GM23248 (cell line): ENCODE data around the gene MYO1D. TPM values are rescaled to one million over a fixed set of nuclear protein-coding genes. Genes with fewer than 3 reads are reported as not detected.

Experiments used
- DNase-seq: peaks from one replicate; pipeline ENCODE4 v3.0.0-alpha.2; 2015
- H2AFZ ChIP-seq: fragments of 200-600 bp; sonication (generic); 2 replicates; pipeline ENCODE4 v1.6.1; 2016; ENCODE audit warnings: antibody characterized with exemption
- H3F3A ChIP-seq: fragments of 200-600 bp; sonication (generic); 2 replicates; pipeline ENCODE4 v1.6.1; 2016; ENCODE audit warnings: mild to moderate bottlenecking, antibody characterized with exemption, mixed run types; ENCODE audit not compliant: insufficient read depth
- H3K27ac ChIP-seq: fragments of 200-600 bp; sonication (generic); 2 replicates; pipeline ENCODE4 v1.5.1; 2016; ENCODE audit warnings: mild to moderate bottlenecking
- H3K27me3 ChIP-seq: fragments of 200-600 bp; sonication (generic); replicated peaks from 2 replicates; pipeline ENCODE4 v1.6.1; 2016; ENCODE audit warnings: mild to moderate bottlenecking; ENCODE audit not compliant: insufficient read depth
- H3K36me3 ChIP-seq: fragments of 200-600 bp; sonication (generic); 2 replicates; pipeline ENCODE4 v1.6.1; 2016; ENCODE audit warnings: low read depth, mild to moderate bottlenecking
- H3K4me1 ChIP-seq: fragments of 200-600 bp; sonication (generic); 2 replicates; pipeline ENCODE4 v1.6.1; 2016; ENCODE audit warnings: mild to moderate bottlenecking; ENCODE audit not compliant: insufficient read depth
- H3K4me2 ChIP-seq: fragments of 200-600 bp; sonication (generic); one replicate; pipeline ENCODE4 v1.6.1; 2016; ENCODE audit warnings: mild to moderate bottlenecking; ENCODE audit not compliant: unreplicated experiment
- H3K4me3 ChIP-seq: fragments of 200-600 bp; sonication (generic); 2 replicates; pipeline ENCODE4 v1.5.1; 2016; ENCODE audit warnings: mild to moderate bottlenecking
- H3K79me2 ChIP-seq: fragments of 200-600 bp; sonication (generic); 2 replicates; pipeline ENCODE4 v1.6.1; 2016; ENCODE audit warnings: mild to moderate bottlenecking; ENCODE audit not compliant: insufficient read depth
- H3K9ac ChIP-seq: fragments of 200-600 bp; sonication (generic); 2 replicates; pipeline ENCODE4 v1.6.1; 2016; ENCODE audit warnings: mild to moderate bottlenecking
- H3K9me2 ChIP-seq: fragments of 200-600 bp; sonication (generic); 2 replicates; pipeline ENCODE4 v1.6.1; 2016; ENCODE audit warnings: mixed run types, mild to moderate bottlenecking, moderate library complexity; ENCODE audit not compliant: insufficient read depth
- H3K9me3 ChIP-seq: fragments of 200-600 bp; sonication (generic); one replicate; pipeline ENCODE4 v1.6.1; 2017; ENCODE audit warnings: low read depth
- H4K20me1 ChIP-seq: fragments of 200-600 bp; sonication (generic); 2 replicates; pipeline ENCODE4 v1.6.0; 2016; ENCODE audit not compliant: insufficient read depth
- EZH2 ChIP-seq: fragments of 200-600 bp; sonication (generic); IDR thresholded peaks from 2 replicates; pipeline ENCODE4 v1.6.1; 2018; ENCODE audit warnings: antibody characterized with exemption, mild to moderate bottlenecking; ENCODE audit not compliant: insufficient read depth, poor library complexity, severe bottlenecking
- EZH2phosphoT487 ChIP-seq: fragments of 200-600 bp; sonication (generic); IDR thresholded peaks from 2 replicates; pipeline ENCODE4 v1.6.1; 2018; ENCODE audit warnings: antibody characterized with exemption, moderate library complexity, mild to moderate bottlenecking, low read depth; ENCODE audit not compliant: insufficient read depth
- WGBS, 2 experiments: methylation state at CpG; one replicate each; pipeline ENCODE4 v1.1.6; 2015 to 2017; ENCODE audit warnings: low lambda C conversion rate in 2 of 2, low coverage in 1 of 2; ENCODE audit errors: missing lambda C conversion rate in 2 of 2; 5-methylcytosine and 5-hydroxymethylcytosine counted together
- in situ Hi-C: fragments of 300-500 bp; cut with MboI; formaldehyde crosslinking; loops from 2 replicates; pipeline ENCODE4 v1.15.0; 2020
- polyA plus RNA-seq: library from polyadenylated mRNA; unstranded; fragments of >200 nt; fragmentation: Nextera tagmentation; extraction: Ambion mirVana; gene quantifications from 2 replicates; pipeline ENCODE4 v1.2.1, GENCODE V29; 2016
- total RNA-seq: library from RNA; depleted of rRNA; stranded (reverse); fragments of >200 nt; shearing (Covaris generic); gene quantifications from 2 replicates; pipeline ENCODE4 v1.2.3, GENCODE V29; 2014

The MYO1D gene
- total and polyA plus RNA-seq, 2 experiments from 2014 or later, result 54.1 to 99.5 TPM

DNA sequence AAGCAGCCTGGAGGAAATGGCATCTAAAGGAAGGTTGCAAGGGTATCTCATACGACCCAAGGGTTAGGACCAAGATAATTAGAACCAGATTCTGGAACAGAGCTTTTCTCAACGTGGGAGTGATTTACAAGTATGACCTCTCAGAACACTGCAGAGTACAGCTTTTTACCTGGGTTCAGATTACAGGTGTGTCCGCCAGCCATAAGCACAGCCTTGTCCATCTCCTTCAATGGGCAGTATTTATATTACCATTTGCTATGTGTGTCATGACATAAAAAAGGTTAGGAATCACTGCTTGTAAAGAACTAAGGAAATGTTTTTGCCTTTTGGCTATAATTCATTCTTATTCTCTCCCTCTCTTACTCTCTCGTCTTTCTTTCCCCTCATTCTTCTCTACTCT lies 36.7 kb downstream of the MYO1D start:
- in situ Hi-C loops, result no loop called here
- Histone ChIP-seq H3K27ac (no peak overlapping the region), H3K9ac (no peak overlapping the region), H3K4me3 (no peak overlapping the region), H3K9me2 (no peaks in the 10 kb centered on the region), H3K4me2 (no peak overlapping the region), H3K4me1 (no peaks in the 10 kb centered on the region), H2AFZ (no peak overlapping the region), H3K9me3 (no peaks in the 10 kb centered on the region), H4K20me1 (0 out of 2 replicates have a peak, but pooled peaks cover 8% of the 10 kb centered on the region), H3F3A (no peaks in the 10 kb centered on the region), H3K79me2 (peaks cover 89% of the 10 kb centered on the region), H3K27me3 (no peaks in the 10 kb centered on the region), H3K36me3 (no peaks in the 10 kb centered on the region)
- TF ChIP-seq EZH2 (no peak), EZH2phosphoT487 (no peak)
- WGBS, 2 experiments, result 58 to 62% methylated on average over 4 of the region's 4 CpGs
- DNase-seq, result no peak

DNA sequence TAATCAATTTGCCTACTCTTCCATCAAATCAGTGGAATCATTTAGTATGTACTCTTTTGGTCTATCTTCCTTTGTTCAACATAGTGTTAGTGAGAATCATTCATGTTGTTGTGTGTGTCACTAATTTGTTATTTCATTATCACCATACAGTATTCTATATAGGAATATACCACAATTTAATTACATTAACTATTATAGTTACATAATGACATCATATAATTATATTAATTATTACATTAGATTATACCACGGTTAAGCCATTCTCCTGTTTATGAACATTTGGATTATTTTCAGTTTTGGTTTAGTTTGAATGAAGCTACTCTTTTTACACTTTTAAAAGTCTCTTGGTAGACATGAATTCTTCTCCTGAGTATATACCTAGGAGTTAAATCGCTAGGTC lies 40.4 kb downstream of the MYO1D start:
- in situ Hi-C loops, result no loop called here
- H3K27me3 ChIP-seq, result no peaks in the 10 kb centered on the region
- no peak overlapping the region for H3K4me2 ChIP-seq
- no peak overlapping the region for H3K27ac ChIP-seq
- 0 out of 2 replicates have a peak, but pooled peaks cover 5% of the 10 kb centered on the region for H4K20me1 ChIP-seq
- H3K9me2 ChIP-seq, result no peaks in the 10 kb centered on the region
- H3K79me2 ChIP-seq, result peaks cover 97% of the 10 kb centered on the region
- no peak overlapping the region for H2AFZ ChIP-seq
- no peaks in the 10 kb centered on the region for H3K9me3 ChIP-seq
- no peak for TF ChIP-seq EZH2
- no peak for TF ChIP-seq EZH2phosphoT487
- H3K4me1 ChIP-seq, result no peaks in the 10 kb centered on the region
- H3F3A ChIP-seq, result no peaks in the 10 kb centered on the region
- DNase-seq, result no peak
- WGBS, 2 experiments, result 98 to 99% methylated on average over 2 of the region's 2 CpGs
- no peak overlapping the region for H3K9ac ChIP-seq
- no peak overlapping the region for H3K4me3 ChIP-seq
- no peaks in the 10 kb centered on the region for H3K36me3 ChIP-seq

DNA sequence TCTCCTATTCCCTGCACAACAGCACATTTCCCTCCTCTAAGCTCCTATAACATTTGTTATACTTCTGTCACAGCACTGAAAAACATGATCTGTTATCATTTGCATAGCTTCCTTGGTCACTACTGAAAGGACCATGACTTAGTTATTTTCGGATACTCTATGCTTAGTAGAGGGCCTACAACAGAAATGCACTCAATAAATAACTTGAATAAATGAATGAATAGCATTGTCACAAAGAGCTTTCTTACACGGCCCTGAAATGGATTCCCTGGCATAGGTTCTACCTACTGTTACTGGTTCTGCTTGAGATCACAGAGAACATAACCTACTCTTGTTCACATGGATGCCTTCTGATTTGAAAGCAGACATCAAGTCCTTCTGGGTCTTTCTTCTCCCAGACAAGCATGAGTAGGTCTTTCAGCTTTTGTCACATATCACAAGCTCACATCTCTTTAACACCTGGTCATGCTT lies 41.6 kb downstream of the MYO1D start:
- Histone ChIP-seq H3K79me2 (peaks cover 97% of the 10 kb centered on the region), H3K27ac (no peak overlapping the region), H4K20me1 (0 out of 2 replicates have a peak, but pooled peaks cover 5% of the 10 kb centered on the region), H3K36me3 (no peaks in the 10 kb centered on the region), H3K9me2 (no peaks in the 10 kb centered on the region), H3F3A (no peaks in the 10 kb centered on the region), H3K4me2 (no peak overlapping the region), H3K4me3 (no peak overlapping the region), H3K4me1 (no peaks in the 10 kb centered on the region), H3K27me3 (no peaks in the 10 kb centered on the region), H2AFZ (no peak overlapping the region), H3K9ac (no peak overlapping the region), H3K9me3 (no peaks in the 10 kb centered on the region)
- 87 to 92% methylated on average over 2 of the region's 2 CpGs for WGBS, 2 experiments
- no peak for DNase-seq
- in situ Hi-C loops, result no loop called here
- TF ChIP-seq EZH2 (no peak), EZH2phosphoT487 (no peak)

DNA sequence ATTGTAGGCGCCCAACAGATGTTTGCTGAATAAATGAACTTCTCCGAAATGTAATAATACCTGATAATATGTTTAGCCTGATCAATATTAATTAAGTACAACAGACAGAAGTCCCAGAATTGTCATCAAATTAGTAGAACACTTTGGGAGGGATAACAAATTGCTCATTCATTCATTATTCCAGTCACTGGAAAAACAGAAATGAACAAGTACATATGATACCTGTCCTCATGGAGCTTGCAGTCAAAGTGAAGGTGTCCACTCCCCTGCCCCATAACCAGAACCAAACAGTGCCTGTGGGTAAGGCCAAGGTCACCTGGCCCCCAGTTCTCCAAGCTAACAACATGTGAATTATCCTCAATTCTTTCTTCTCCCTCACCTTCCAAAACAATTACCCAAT lies 42.8 kb downstream of the MYO1D start:
- H3K4me1 ChIP-seq, result peaks cover 5% of the 10 kb centered on the region
- peaks cover 97% of the 10 kb centered on the region for H3K79me2 ChIP-seq
- H2AFZ ChIP-seq, result no peak overlapping the region
- H3K9me2 ChIP-seq, result no peaks in the 10 kb centered on the region
- H3F3A ChIP-seq, result 0 out of 2 replicates have a peak, but pooled peaks cover under 1% of the 10 kb centered on the region
- in situ Hi-C loops, result no loop called here
- no peak overlapping the region for H3K4me3 ChIP-seq
- no peak overlapping the region for H3K9ac ChIP-seq
- no peaks in the 10 kb centered on the region for H3K27me3 ChIP-seq
- H3K27ac ChIP-seq, result no peak overlapping the region
- no peaks in the 10 kb centered on the region for H3K36me3 ChIP-seq
- no peak for DNase-seq
- no peak for TF ChIP-seq EZH2phosphoT487
- no peak for TF ChIP-seq EZH2
- H3K4me2 ChIP-seq, result no peak overlapping the region
- WGBS, 2 experiments, result 96 to 99% methylated on average over 2 of the region's 2 CpGs
- no peaks in the 10 kb centered on the region for H3K9me3 ChIP-seq
- 0 out of 2 replicates have a peak, but pooled peaks cover 5% of the 10 kb centered on the region for H4K20me1 ChIP-seq

DNA sequence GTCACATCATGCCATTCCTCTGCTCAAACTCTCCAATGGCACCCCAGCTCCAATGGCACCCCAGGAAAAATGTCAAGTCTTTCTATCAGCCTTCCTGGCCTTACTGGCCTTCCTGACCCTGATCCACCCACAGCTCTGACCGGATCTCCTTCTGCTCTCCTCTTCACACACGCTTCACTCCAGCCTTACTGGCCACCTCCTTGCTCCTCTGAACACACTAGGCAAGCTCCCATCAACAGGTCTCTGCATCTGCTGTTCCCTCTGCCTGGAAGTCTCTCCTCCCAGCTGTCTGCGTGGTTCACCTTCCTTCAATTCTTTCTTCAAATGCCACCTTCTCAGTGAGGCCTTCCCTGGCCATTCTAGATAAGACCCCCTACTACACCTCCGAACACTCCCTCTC lies 43.4 kb downstream of the MYO1D start:
- H3K27ac ChIP-seq, result no peak overlapping the region
- H3K4me2 ChIP-seq, result no peak overlapping the region
- DNase-seq, result no peak
- peaks cover 97% of the 10 kb centered on the region for H3K79me2 ChIP-seq
- TF ChIP-seq EZH2, result no peak
- TF ChIP-seq EZH2phosphoT487, result no peak
- 0 out of 2 replicates have a peak, but pooled peaks cover under 1% of the 10 kb centered on the region for H4K20me1 ChIP-seq
- in situ Hi-C loops, result no loop called here
- H3K4me1 ChIP-seq, result peaks cover 11% of the 10 kb centered on the region
- H3K9ac ChIP-seq, result no peak overlapping the region
- no peaks in the 10 kb centered on the region for H3K9me2 ChIP-seq
- H3K9me3 ChIP-seq, result no peaks in the 10 kb centered on the region
- WGBS, 2 experiments, result 98% methylated on average over 4 of the region's 4 CpGs
- no peaks in the 10 kb centered on the region for H3K27me3 ChIP-seq
- H3K36me3 ChIP-seq, result no peaks in the 10 kb centered on the region
- no peak overlapping the region for H3K4me3 ChIP-seq
- H3F3A ChIP-seq, result peaks cover 7% of the 10 kb centered on the region; the same call in 1 of the 2 replicates
- no peak overlapping the region for H2AFZ ChIP-seq
